ELR (cell line): ENCODE data around the gene KAT2A.
A peak's percentile ranks its signal among the peaks of the same experiment; 100 is the strongest.

Source experiments
- DNase-seq: peaks from one replicate; pipeline ENCODE4 v3.0.0-alpha.2; 2015; ENCODE audit warnings: low read depth

KAT2A gene

GRCh38 chr17:42114118-42114517 is 7.0 kb downstream of the KAT2A start:
- no peak for DNase-seq

- DNase-seq, result no peak
These were observed 7.7 kb downstream of the KAT2A start for GRCh38 chr17:42113293-42114069.

- DNase-seq, result peak; percentile 94
These were observed 8.5 kb downstream of the KAT2A start, which contains the start of gene DHX58 for GRCh38 chr17:42112552-42113176. Gene DHX58, minus strand, starts transcription at chr17:42112714. Its CDS starts 822 bp downstream, at chr17:42111892.

- peak; percentile 75 for DNase-seq
These were observed 9.2 kb downstream of the KAT2A start for GRCh38 chr17:42111871-42112551.

- no peak for DNase-seq
These were observed 9.9 kb downstream of the KAT2A start for GRCh38 chr17:42111265-42111636.

GRCh38 chr17:42110301-42111264 is 10.6 kb downstream of the KAT2A start:
- DNase-seq, result no peak

GRCh38 chr17:42109086-42109485 is 12.1 kb downstream of the KAT2A start:
- no peak for DNase-seq

GRCh38 chr17:42107597-42108576 is 13.3 kb downstream of the KAT2A start:
- DNase-seq, result peak; percentile 71

GRCh38 chr17:42107124-42107523 is 14.0 kb downstream of the KAT2A start:
- no peak for DNase-seq

- DNase-seq, result no peak
These were observed 15.2 kb downstream of the KAT2A start for GRCh38 chr17:42106009-42106408.

GRCh38 chr17:42104264-42104663 is 16.9 kb downstream of the KAT2A start:
- DNase-seq, result no peak

- DNase-seq, result no peak
These were observed 17.8 kb downstream of the KAT2A start for GRCh38 chr17:42103221-42103954.

- DNase-seq, result peak; percentile 77
These were observed 19.5 kb downstream of the KAT2A start for GRCh38 chr17:42101513-42102292.

- no peak for DNase-seq
These were observed 22.3 kb downstream of the KAT2A start for GRCh38 chr17:42098730-42099399.

- no peak for DNase-seq
These were observed 23.2 kb downstream of the KAT2A start, which contains the start of gene ZNF385C for GRCh38 chr17:42097691-42098631. Gene ZNF385C, minus strand, starts transcription at chr17:42098473. Its CDS starts 35,417 bp downstream, at chr17:42063056.

GRCh38 chr17:42096360-42097111 is 24.6 kb downstream of the KAT2A start:
- DNase-seq, result no peak
